GM23338 (cell line): ENCODE results near the gene PRKAR1B. TPM values are rescaled to one million over a fixed set of nuclear protein-coding genes. Genes with fewer than 3 reads are reported as not detected.

Experiments used
- ATAC-seq: fragments of 200-7000 bp; cut with Tn5 transposase; 3 replicates; pipeline ENCODE4 v1.9.1; 2020
- DNase-seq: peaks from one replicate; pipeline ENCODE4 v3.0.0-alpha.2; 2015; ENCODE audit warnings: low spot score
- H2AFZ ChIP-seq: fragments of 200-600 bp; sonication (generic); 2 replicates; pipeline ENCODE4 v1.8.0; 2016; ENCODE audit warnings: antibody characterized with exemption, mild to moderate bottlenecking, moderate library complexity
- H3F3A ChIP-seq: fragments of 200-600 bp; sonication (generic); replicated peaks from 2 replicates; pipeline ENCODE4 v1.8.0; 2017; ENCODE audit warnings: antibody characterized with exemption, mixed run types, low read depth
- H3K27ac ChIP-seq: fragments of 200-600 bp; sonication (generic); 2 replicates; pipeline ENCODE4 v1.6.1; 2016; ENCODE audit warnings: low read depth
- H3K27me3 ChIP-seq: fragments of 200-600 bp; sonication (generic); 2 replicates; pipeline ENCODE4 v1.8.0; 2016; ENCODE audit warnings: mild to moderate bottlenecking, mixed run types, moderate library complexity; ENCODE audit not compliant: insufficient read depth
- H3K36me3 ChIP-seq: fragments of 200-600 bp; sonication (generic); 2 replicates; pipeline ENCODE4 v1.8.0; 2016; ENCODE audit warnings: mild to moderate bottlenecking; ENCODE audit not compliant: insufficient read depth
- H3K4me1 ChIP-seq: fragments of 200-600 bp; sonication (generic); 2 replicates; pipeline ENCODE4 v1.8.0; 2016; ENCODE audit warnings: mild to moderate bottlenecking, moderate library complexity; ENCODE audit not compliant: insufficient read depth
- H3K4me2 ChIP-seq: fragments of 200-600 bp; sonication (generic); 2 replicates; pipeline ENCODE4 v1.7.1; 2017; ENCODE audit warnings: mixed run types
- H3K4me3 ChIP-seq: fragments of 200-600 bp; sonication (generic); 2 replicates; pipeline ENCODE4 v1.6.1; 2016; ENCODE audit warnings: mixed run types
- H3K79me2 ChIP-seq: fragments of 200-600 bp; sonication (generic); replicated peaks from 2 replicates; pipeline ENCODE4 v1.8.0; 2017; ENCODE audit warnings: mild to moderate bottlenecking; ENCODE audit not compliant: insufficient read depth
- H3K9me2 ChIP-seq: fragments of 200-600 bp; sonication (generic); 2 replicates; pipeline ENCODE4 v1.8.0; 2017; ENCODE audit not compliant: insufficient read depth
- H4K20me1 ChIP-seq: fragments of 200-600 bp; sonication (generic); replicated peaks from 2 replicates; pipeline ENCODE4 v1.8.0; 2017; ENCODE audit warnings: mild to moderate bottlenecking; ENCODE audit not compliant: insufficient read depth
- H3K27ac Mint-ChIP-seq: 2 replicates; pipeline ENCODE4 v1.8.0; 2020; ENCODE audit warnings: inconsistent platforms, mild to moderate bottlenecking, moderate library complexity, mixed read lengths
- H3K27me3 Mint-ChIP-seq: 3 replicates; pipeline ENCODE4 v1.8.0; 2022; ENCODE audit warnings: low read depth, mild to moderate bottlenecking, moderate library complexity, mixed read lengths, inconsistent platforms; ENCODE audit not compliant: insufficient read depth, poor library complexity
- H3K36me3 Mint-ChIP-seq: 3 replicates; pipeline ENCODE4 v1.8.0; 2021; ENCODE audit warnings: low read depth, mild to moderate bottlenecking, inconsistent platforms, moderate library complexity, mixed read lengths
- H3K4me1 Mint-ChIP-seq: 3 replicates; pipeline ENCODE4 v1.8.0; 2020; ENCODE audit warnings: mild to moderate bottlenecking, inconsistent platforms, mixed read lengths
- H3K4me3 Mint-ChIP-seq: 3 replicates; pipeline ENCODE4 v1.8.0; 2021; ENCODE audit warnings: moderate library complexity, mild to moderate bottlenecking, inconsistent platforms, mixed read lengths
- H3K9me3 Mint-ChIP-seq: 3 replicates; pipeline ENCODE4 v1.8.0; 2020; ENCODE audit warnings: moderate library complexity, mild to moderate bottlenecking, inconsistent platforms, mixed read lengths
- CREB1 ChIP-seq: fragments of 250-450 bp; sonication (Bioruptor Pico); IDR thresholded peaks from 2 replicates; pipeline ENCODE4 v1.5.0; 2020; ENCODE audit warnings: low read depth, mild to moderate bottlenecking, moderate library complexity
- EZH2 ChIP-seq: fragments of 200-600 bp; sonication (generic); IDR thresholded peaks from one replicate; pipeline ENCODE4 v1.8.0; 2017; ENCODE audit warnings: antibody characterized with exemption, mild to moderate bottlenecking, low read depth; ENCODE audit not compliant: unreplicated experiment
- EZH2phosphoT487 ChIP-seq: fragments of 200-600 bp; sonication (generic); IDR thresholded peaks from one replicate; pipeline ENCODE4 v1.8.1; 2018; ENCODE audit warnings: antibody characterized with exemption; ENCODE audit not compliant: unreplicated experiment
- JUNB ChIP-seq: IDR thresholded peaks from one replicate; pipeline ENCODE4 v1.6.1; 2016; ENCODE audit warnings: antibody characterized with exemption; ENCODE audit not compliant: unreplicated experiment
- POLR2AphosphoS5 ChIP-seq: IDR thresholded peaks from 2 replicates; pipeline ENCODE4 v1.6.1; 2016; ENCODE audit warnings: antibody characterized with exemption, low read depth
- ZNF331 ChIP-seq: fragments of 250-450 bp; sonication (Bioruptor Pico); IDR thresholded peaks from 2 replicates; pipeline ENCODE4 v1.5.0; 2020; ENCODE audit warnings: low read depth, mild to moderate bottlenecking, moderate library complexity
- polyA plus RNA-seq: library from polyadenylated mRNA; unstranded; fragments of >200 nt; fragmentation: Nextera tagmentation; extraction: Ambion mirVana; gene quantifications from 2 replicates; pipeline ENCODE4 v1.2.1, GENCODE V29; 2016
- total RNA-seq: library from RNA; depleted of rRNA; stranded (reverse); fragments of >200 nt; shearing (Covaris generic); gene quantifications from 2 replicates; pipeline ENCODE4 v1.2.3, GENCODE V29; 2014
- TF ChIP-seq, protein P1 (sequence below): IDR thresholded peaks from one replicate; pipeline ENCODE4 v1.6.1; 2018; ENCODE audit warnings: antibody characterized with exemption; ENCODE audit not compliant: unreplicated experiment
- TF ChIP-seq, protein P2 (sequence below): IDR thresholded peaks from 2 replicates; pipeline ENCODE4 v1.6.1; 2016; ENCODE audit warnings: antibody characterized with exemption
- TF ChIP-seq, protein P3 (sequence below), 2 experiments: fragments of 200-600 bp in 1 of 2; sonication (generic) in 1 of 2; conservative IDR thresholded peaks; 2 replicates each; pipeline versions ENCODE4 v1.5.1 to v1.6.1; 2016 to 2017; ENCODE audit warnings: antibody characterized with exemption in 2 of 2, low read depth in 2 of 2, mild to moderate bottlenecking in 2 of 2, moderate library complexity in 1 of 2

PRKAR1B gene
- total and polyA plus RNA-seq, 2 experiments from 2014 or later = 35.7 to 36.7 TPM

DNA sequence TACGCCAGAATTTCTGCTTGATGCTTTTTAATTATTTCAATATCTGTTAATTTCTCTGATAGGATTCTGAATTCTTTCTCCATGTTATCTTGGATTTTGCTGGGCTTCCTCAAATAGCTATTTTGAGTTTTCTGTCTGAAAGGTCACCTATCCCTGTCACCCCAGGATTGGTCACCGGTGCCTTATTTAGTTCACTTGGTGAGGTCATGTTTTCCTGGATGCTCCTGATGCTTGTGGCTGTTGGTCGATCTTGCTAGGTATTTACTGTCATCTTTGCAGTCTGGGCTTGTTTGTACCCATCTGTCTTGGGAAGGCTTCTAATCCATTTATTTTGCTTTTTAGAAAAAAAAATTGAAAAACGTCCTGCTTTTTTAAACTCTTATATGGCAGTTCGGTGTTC lies 11.2 kb upstream of the PRKAR1B start (continued):
- TF ChIP-seq, protein P1, sequence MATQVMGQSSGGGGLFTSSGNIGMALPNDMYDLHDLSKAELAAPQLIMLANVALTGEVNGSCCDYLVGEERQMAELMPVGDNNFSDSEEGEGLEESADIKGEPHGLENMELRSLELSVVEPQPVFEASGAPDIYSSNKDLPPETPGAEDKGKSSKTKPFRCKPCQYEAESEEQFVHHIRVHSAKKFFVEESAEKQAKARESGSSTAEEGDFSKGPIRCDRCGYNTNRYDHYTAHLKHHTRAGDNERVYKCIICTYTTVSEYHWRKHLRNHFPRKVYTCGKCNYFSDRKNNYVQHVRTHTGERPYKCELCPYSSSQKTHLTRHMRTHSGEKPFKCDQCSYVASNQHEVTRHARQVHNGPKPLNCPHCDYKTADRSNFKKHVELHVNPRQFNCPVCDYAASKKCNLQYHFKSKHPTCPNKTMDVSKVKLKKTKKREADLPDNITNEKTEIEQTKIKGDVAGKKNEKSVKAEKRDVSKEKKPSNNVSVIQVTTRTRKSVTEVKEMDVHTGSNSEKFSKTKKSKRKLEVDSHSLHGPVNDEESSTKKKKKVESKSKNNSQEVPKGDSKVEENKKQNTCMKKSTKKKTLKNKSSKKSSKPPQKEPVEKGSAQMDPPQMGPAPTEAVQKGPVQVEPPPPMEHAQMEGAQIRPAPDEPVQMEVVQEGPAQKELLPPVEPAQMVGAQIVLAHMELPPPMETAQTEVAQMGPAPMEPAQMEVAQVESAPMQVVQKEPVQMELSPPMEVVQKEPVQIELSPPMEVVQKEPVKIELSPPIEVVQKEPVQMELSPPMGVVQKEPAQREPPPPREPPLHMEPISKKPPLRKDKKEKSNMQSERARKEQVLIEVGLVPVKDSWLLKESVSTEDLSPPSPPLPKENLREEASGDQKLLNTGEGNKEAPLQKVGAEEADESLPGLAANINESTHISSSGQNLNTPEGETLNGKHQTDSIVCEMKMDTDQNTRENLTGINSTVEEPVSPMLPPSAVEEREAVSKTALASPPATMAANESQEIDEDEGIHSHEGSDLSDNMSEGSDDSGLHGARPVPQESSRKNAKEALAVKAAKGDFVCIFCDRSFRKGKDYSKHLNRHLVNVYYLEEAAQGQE = no peak
- TF ChIP-seq ZNF331 (CRISPR knock-in tag) (no peak), POLR2AphosphoS5 (no peak), EZH2phosphoT487 (no peak), CREB1 (CRISPR knock-in tag) (no peak)
- TF ChIP-seq, protein P2, sequence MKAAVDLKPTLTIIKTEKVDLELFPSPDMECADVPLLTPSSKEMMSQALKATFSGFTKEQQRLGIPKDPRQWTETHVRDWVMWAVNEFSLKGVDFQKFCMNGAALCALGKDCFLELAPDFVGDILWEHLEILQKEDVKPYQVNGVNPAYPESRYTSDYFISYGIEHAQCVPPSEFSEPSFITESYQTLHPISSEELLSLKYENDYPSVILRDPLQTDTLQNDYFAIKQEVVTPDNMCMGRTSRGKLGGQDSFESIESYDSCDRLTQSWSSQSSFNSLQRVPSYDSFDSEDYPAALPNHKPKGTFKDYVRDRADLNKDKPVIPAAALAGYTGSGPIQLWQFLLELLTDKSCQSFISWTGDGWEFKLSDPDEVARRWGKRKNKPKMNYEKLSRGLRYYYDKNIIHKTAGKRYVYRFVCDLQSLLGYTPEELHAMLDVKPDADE = no peak

DNA sequence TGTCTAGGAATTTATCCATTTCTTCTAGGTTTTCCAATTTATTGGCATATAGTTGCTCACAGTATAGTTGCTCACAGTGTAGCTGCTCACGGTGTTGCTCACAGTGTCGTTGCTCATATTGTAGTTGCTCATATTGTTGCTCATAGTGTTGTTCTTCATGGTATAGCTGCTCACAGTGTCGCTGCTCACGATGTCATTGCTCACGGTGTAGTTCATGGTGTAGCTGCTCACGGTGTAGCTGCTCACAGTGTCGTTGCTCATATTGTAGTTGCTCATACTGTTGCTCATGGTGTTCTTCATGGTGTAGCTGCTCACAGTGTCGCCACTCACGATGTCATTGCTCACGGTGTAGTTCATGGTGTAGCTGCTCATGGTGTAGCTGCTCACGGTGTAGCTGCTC lies 7.7 kb upstream of the PRKAR1B start:
- Histone ChIP-seq H3K27me3 (no peaks in the 10 kb centered on the region), H3K36me3 (peaks cover 3% of the 10 kb centered on the region; the same call in 1 of the 2 replicates), H3F3A (no peaks in the 10 kb centered on the region), H2AFZ (no peak overlapping the region), H3K79me2 (peaks cover 91% of the 10 kb centered on the region), H3K4me1 (no peaks in the 10 kb centered on the region), H3K4me3 (no peak overlapping the region), H4K20me1 (peaks cover 23% of the 10 kb centered on the region), H3K9me2 (no peaks in the 10 kb centered on the region), H3K27ac (no peak overlapping the region), H3K4me2 (no peak overlapping the region)
- Mint-ChIP-seq H3K27me3 (no peaks in the 10 kb centered on the region), H3K27ac (no peak overlapping the region), H3K9me3 (no peaks in the 10 kb centered on the region; the same call in 2 of the 3 replicates), H3K4me1 (no peaks in the 10 kb centered on the region; the same call in 1 of the 3 replicates), H3K4me3 (no peak overlapping the region), H3K36me3 (peaks cover 19% of the 10 kb centered on the region)
- ATAC-seq = no peak
- TF ChIP-seq, protein P2 = no peak
- TF ChIP-seq, protein P1 = no peak
- TF ChIP-seq, protein P3, sequence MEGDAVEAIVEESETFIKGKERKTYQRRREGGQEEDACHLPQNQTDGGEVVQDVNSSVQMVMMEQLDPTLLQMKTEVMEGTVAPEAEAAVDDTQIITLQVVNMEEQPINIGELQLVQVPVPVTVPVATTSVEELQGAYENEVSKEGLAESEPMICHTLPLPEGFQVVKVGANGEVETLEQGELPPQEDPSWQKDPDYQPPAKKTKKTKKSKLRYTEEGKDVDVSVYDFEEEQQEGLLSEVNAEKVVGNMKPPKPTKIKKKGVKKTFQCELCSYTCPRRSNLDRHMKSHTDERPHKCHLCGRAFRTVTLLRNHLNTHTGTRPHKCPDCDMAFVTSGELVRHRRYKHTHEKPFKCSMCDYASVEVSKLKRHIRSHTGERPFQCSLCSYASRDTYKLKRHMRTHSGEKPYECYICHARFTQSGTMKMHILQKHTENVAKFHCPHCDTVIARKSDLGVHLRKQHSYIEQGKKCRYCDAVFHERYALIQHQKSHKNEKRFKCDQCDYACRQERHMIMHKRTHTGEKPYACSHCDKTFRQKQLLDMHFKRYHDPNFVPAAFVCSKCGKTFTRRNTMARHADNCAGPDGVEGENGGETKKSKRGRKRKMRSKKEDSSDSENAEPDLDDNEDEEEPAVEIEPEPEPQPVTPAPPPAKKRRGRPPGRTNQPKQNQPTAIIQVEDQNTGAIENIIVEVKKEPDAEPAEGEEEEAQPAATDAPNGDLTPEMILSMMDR (conservative IDR thresholded peaks at IDR 0.05; ENCODE audit: low read depth in 2 of 2) = no peak
- TF ChIP-seq POLR2AphosphoS5 = no peak
- TF ChIP-seq EZH2 = no peak
- no peak for TF ChIP-seq JUNB
- no peak for DNase-seq
